Epithelial cell of proximal tubule (primary cell): Measurements from ENCODE around the gene TTC39B. TPM values are rescaled to one million over a fixed set of nuclear protein-coding genes. Genes with fewer than 3 reads are reported as not detected.

Source experiments
- DNase-seq: peaks from one replicate; pipeline ENCODE4 v3.0.0-alpha.2; 2011; ENCODE audit warnings: low read depth
- H3K4me3 ChIP-seq: 2 replicates; pipeline ENCODE4 v1.5.1; 2011; ENCODE audit warnings: low read depth, mild to moderate bottlenecking, low read length
- CTCF ChIP-seq: conservative IDR thresholded peaks from 2 replicates; pipeline ENCODE4 v1.5.1; 2012; ENCODE audit warnings: low read depth, mild to moderate bottlenecking, low read length
- total RNA-seq: library from RNA; depleted of rRNA; stranded (reverse); fragments of >200 nt; gene quantifications from 2 replicates; pipeline ENCODE4 v1.2.3, GENCODE V29; 2015

The TTC39B gene
- total RNA-seq, 1 donor from 2014 or later, result 5.2 TPM

- no peak overlapping the region for H3K4me3 ChIP-seq
- no peak for TF ChIP-seq CTCF
- DNase-seq, result no peak
Measured at GRCh38 chr9:15163931-15164330, 143.1 kb downstream of the TTC39B start.

- no peak for DNase-seq
- no peak overlapping the region for H3K4me3 ChIP-seq
- no peak for TF ChIP-seq CTCF
Measured at GRCh38 chr9:15161753-15162152, 145.3 kb downstream of the TTC39B start.

GRCh38 chr9:15160673-15161072, 146.3 kb downstream of the TTC39B start:
- no peak for TF ChIP-seq CTCF
- H3K4me3 ChIP-seq, result no peak overlapping the region
- no peak for DNase-seq

- DNase-seq, result no peak
- no peak overlapping the region for H3K4me3 ChIP-seq
- TF ChIP-seq CTCF, result no peak
Measured at GRCh38 chr9:15158064-15158463, 149.0 kb downstream of the TTC39B start.

GRCh38 chr9:15157381-15157780, 149.6 kb downstream of the TTC39B start:
- DNase-seq, result no peak
- TF ChIP-seq CTCF, result no peak
- no peak overlapping the region for H3K4me3 ChIP-seq

- DNase-seq, result no peak
- no peak overlapping the region for H3K4me3 ChIP-seq
- TF ChIP-seq CTCF, result no peak
Measured at GRCh38 chr9:15156241-15156640, 150.8 kb downstream of the TTC39B start.

- H3K4me3 ChIP-seq, result no peak overlapping the region
- no peak for TF ChIP-seq CTCF
- DNase-seq, result no peak
Measured at GRCh38 chr9:15155826-15156225, 151.2 kb downstream of the TTC39B start.
